DMS 273 (cell line): ENCODE results near the gene GAK.

Experiments used
- DNase-seq: peaks from one replicate; lab custom pipeline; 2025; ENCODE audit not compliant: unreplicated experiment; lab: John Stamatoyannopoulos, UW

Gene GAK

DNA sequence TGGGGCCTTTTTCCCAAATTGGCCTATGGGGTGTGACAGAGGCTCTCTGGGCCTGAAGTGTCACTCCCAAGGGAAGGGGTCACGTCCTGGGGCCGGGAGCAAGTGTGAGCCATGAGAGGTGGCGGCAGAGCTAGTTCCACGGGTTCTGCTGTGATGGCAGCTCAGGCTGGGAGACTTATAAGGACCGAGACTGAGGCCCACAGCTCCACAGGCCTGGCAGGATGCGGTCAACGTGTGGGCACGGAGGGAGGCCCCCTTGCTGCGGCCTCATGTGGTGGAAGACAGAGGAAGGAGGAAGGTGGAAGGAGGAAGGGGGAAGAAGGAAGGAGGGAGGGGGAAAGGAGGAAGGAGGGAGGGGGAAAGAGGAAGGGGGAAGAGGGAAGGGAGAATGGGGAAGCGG is 99.0 kb downstream of the GAK start:
- no peak for DNase-seq

DNA sequence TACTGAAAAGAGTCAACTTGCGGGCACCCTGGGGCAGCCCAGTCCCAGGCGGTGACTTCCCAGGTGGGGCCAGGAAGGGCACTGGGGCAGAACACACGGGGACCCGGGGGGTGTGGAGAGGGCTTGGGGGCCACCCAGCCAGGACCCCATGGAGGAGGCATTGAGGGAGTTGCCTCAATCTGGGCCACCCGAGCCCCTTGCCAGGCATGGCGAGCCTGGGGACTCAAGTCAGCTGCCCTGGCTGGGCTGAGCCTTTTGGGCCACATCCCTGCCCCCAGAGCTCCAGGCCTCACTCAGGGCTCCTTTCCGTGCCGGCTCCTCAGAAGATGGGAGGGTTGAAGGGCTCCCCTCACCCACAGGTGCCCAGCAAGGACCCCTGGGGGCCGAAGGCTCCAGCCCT is 99.6 kb downstream of the GAK start:
- DNase-seq = no peak

DNA sequence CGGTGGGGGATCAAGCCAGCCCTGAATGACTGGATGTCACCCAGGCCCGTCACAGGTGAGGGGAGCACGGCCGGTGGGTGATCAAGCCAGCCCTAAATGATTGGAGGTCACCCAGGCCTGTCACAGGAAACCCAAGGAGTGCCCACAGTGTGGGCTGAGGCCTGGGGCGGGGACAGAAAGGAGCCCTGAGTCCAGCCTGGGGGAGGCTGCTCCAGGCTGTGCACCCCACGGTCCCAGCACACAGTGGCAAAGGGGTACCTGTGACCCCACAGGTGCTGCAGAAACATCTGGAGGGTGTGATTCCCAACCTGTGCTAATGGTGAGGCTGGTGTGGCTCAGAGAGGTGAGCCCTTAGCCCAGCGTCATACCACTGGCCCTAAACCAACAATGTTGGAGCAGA is 100.0 kb downstream of the GAK start:
- no peak for DNase-seq

DNA sequence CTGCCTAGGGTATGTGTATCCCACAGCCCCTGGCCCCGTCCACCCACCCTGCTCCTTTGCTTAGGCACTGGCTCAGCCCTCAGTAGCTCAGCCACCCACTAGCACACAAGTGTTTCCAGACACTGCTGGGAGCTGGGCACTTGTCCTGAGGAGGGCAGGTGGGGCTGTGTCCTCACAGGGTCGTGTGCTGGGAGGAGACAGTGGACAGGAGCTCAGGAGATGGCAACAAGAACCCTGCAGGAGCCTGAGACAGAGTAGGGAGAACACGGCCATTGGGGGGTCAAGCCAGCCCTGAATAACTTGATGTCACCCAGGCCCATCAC is 100.7 kb downstream of the GAK start:
- DNase-seq = no peak

DNA sequence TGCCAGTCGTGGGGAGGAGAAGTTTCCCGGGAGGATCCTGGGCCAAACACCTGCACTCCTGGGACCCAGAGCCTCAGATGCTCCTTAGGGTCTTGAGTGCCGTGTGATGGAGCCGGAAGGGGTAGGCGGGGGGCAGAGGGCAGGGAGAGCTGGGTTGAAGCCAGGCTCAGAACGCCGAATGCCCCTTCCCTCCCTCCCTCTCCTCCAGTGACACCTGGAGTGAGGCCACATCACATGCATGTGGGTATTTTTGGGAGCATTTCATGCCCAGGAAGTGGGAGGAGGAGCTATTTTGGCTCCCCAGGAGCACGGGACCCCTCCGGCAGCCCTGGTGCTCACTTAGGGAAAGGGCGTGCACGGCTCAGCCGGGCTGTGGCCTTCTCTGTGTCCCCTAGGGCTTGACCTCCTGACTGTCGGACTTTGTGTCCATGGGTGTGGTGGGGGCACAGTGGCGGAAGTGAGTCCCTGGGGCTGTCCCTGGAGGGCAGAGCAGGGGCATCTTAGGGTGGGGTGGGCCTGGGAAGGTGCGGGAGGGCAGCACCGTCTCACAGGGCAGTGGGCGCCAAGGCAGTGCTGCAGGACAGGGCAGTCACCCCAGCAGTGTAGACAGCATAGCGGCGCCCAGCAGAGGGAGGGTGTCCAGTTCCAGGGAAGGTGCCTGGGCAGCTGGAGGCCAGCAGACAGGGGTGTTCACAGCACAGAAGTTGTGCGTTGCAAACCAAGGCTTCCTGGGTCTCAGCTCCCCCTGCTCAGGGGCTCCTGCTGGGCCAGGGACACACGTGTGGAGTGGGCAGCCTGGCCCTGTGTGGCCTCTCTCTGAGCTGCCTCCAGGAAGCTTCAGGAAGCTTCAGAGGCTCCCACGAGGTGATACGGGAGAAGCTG is 101.3 kb downstream of the GAK start:
- no peak for DNase-seq

DNA sequence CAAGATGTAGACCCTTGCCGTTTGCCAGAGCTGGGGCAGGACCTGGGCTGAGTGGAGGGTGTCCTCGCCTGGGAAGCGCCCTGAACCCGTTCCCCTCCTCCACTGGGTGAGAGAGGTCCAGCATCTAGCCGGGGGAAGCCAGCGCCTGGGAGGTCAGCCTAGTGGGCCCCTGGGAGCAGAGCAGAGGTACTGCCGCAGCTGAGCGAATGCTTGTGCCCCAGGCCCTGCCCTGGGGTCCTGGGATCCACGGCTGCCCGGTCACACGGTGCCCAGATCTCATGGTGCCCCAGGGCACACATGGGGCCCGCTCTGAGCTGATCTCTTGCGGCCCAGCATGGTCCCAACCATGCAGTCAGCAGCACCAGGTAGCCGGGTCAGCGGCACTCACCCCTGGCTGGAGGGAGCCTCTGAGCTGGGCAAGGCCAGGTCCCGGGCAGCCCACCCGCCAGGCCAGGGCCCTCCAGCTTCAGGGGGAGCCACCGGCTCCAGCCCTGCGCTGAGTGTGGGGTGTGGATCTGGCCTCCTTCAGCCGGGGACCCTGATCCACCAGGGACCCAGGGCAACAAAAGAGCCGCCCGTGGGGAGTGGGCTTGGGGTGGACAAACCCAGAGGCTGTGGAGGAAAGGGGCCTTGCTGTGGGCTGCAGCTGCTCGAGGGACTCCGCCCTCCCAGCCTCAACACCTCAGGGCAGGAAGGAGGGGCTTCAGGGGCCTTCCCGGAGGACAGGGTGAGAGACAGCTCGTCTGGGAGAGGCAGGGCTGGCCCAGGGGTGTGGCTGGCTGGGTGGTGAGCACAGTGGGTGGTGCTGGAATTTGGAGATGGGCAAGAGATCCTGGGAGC is 102.1 kb downstream of the GAK start:
- DNase-seq = no peak

DNA sequence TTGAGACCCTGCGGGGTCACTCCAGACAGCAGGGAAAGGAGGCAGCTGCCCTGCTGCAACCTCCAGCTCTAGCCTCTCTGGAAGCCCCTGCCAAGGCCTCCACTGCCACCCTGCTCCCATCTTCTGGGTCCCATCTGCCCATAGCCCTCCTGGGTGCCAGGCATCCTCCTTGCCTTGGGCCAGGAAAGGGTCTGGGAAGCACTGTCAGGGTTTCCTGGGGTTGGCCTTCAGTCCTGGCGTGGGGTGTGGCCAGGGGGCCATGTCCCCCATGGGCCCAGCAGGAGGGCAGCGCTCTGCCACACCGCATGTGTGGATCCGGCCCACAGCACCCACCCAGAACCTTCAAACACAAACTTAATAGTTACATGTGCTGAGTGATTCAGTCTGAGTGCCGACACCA is 102.8 kb downstream of the GAK start:
- no peak for DNase-seq

DNA sequence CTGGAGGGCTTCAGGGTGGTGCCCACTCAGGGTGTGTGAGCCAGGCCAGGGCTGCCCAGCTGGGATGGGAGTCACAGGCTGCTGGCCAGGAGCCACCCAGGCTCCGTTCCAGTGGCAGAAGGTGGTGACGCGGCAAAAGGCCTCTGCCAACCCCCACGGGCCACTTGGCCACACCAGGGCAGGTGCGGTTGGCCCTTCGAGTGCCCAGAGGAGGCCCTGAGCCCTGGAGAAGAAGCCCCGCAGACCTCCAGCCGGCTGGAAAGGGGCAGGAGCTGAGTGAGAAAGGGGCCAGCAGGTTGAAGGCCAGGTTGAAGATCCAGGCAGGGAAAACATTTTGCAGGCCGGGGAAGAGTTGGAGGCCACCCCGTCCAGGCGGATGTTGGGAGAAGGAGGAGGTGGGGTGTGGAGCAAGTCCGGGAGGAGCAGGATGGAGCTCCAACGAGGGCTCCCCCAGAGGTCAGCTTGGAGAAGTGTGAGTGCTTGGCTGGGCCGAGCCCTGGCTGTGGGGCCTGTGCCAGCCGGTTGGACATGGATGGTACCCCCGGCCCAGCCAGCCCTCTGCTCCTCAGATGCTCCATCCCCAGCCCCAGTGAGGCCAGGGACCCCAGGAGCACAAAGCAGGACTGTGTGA is 103.4 kb downstream of the GAK start:
- peak; percentile 55 for DNase-seq

DNA sequence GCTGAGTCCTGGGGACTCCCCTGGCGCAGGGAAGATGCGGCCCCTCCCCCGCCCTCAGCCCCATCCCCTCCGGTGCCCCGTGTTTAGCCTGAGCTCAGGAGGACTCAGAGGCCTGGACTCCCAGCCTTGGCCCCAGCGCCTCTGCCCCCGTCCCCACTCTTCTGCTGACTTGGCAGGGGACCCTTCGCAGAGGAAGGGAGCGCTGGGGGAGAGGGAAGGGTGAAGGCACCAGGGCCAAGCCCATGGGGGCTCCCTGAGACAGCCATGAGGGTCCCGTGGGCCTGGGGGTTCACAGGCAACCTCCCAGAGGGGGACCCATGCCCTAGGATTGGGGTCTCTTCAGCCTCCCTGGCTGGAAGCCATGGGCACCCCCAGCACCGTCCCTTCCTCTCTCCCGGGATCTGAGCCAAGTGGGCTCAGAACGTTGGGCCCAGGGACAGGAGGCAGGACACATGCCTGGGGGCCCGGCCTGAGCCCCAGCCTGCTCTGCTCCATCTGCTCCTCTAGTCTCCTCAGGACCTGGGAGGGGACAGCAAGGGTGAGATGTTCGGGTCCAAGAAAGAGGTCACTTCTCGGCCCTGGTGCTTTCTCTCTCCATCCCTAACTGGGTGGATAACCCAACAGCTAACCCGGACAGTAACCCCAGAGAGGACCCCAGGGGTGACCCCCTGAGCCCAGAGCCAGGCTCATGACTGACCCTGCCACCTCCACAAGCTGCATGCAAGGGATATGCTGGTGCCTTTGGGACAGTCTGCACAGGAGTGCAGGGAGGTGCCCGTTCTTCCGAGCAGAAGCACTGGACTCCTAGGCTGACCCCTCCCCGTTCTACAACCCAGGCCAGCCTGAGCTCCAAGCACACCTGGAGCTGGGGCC is 104.7 kb downstream of the GAK start:
- DNase-seq = no peak

DNA sequence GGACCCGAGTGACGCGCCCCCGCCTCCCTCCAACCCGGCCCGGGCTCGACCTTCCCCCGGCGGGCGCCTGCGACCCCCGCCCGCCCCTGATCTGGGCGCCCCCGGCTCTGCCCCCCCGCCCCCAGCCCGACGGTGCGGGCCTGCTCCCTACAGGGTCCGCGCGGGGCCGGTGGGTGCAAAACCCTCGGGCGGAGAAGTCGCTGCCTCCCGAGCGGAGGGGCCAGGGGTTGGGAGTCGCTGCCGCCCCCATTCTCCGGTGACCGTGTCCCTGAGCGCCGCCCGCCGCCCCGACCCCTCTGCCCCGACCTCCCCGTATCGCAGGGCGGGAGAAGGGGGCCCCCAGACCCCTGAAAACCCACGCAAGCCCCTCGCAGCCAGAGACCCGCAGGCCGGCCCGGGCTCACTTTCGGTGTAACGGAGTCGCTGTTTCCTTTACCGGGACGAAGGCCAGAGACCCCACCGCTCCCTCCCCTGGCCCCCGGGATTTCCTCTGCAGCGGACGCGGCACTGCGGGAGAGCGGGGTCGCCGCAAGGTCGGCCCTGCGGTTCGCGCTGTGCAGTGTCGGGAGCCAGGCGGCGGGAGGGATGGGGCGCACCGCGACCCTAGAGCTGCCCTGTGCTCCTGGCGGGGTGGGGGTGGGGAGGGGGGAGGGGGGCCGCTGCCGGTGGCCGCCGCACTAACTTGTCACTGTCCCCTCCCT is 105.5 kb downstream of the GAK start:
- peak; percentile 36 for DNase-seq

DNA sequence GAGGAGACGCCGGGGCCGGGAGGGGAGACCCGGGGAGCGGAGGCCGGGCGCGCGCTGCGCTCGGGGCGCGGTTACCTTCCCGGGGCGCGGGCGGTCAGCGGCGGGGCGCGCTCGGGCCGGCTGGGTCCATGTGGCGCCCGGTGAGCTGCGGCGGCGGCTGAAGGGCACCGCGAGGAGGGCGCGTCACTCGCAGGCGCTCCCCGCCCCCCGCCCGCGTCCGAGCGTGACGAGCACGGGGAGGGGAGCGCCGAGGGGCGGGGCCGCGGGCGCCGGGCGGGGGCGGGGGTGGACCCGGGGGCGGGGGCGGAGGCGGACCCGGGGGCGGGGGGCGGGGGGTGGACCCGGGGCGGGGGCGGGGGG is 106.2 kb downstream of the GAK start, which contains the start of gene CPLX1:
Gene CPLX1, minus strand, starts transcription at position 159 of the 360 bp plus-strand sequence. CDS start 1,607 bp downstream, outside the sequence.
- DNase-seq = peak; percentile 73

DNA sequence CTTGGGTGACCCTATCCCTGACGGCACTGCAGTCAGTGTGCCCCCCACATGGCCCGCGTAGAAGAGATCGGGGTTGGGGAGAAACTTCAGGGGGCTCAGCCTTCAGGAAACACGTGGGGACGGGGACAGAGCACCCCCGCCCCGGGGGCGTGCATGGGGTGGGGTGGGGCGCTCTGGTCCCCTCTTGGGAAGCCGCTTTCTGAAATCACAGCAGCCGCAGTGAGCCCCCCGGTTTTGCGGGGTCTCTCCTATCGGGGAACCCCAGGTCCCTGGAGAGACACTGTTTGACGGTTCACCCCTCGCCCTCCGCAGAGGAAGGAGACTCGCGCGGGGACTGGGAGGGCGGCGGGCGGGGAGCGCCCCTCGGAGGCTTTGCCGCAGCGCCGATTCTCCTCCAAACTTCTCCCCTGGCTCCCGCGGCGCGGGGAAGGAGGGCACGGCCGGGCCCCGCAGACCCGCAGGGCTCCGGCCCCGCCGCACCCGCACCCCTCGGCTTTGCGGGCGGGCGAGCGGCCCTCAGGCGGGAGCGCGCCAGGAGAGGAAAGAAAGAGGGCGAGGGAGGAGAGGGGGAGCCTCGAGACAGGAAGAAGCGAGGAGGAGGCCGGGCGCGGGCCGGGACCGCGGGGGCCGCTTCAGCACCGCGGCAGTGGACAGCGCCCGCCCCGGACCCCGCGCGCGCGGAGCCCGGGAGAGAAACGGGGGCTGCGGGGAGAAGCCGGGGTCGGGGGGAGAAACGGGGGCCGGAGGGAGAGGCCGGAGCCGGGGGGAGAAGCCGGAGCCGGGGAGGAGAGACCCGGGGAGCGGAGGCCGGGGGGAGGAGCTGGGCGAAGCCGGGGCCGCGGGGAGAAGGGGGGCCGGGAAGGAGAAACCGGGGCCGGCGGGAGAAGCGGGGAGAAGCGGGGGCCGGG is 106.8 kb downstream of the GAK start:
- DNase-seq = peak; percentile 55

DNA sequence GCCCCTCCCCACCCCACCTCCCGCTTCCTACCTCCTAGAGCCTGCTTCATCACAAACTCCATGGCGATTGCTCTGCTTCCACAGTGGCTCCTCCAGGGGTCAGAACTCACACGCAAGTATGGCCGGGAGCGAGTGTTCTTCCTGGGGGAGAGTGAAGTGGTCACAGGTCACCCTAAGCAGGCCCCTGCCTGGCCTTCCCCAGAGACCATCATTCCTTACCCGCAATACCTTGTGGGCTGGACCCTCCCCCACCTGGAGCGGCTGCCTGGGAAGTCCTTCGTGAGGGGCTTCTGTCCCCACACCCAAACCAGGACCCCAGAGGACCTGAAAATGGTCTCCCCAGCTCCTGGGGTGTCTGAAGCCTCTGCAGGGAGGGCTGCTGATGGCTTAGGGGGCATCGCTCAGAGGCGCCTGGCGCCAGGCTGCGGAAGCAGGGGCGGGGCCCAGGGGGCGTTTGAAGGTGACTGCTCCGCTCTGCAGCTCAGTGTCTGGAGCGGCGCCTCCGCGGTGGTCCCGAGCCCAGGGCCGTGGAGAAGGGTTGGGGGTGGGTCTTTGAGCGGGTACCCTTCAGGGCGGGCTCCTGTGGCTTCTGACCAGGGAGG is 107.6 kb downstream of the GAK start:
- DNase-seq = no peak

DNA sequence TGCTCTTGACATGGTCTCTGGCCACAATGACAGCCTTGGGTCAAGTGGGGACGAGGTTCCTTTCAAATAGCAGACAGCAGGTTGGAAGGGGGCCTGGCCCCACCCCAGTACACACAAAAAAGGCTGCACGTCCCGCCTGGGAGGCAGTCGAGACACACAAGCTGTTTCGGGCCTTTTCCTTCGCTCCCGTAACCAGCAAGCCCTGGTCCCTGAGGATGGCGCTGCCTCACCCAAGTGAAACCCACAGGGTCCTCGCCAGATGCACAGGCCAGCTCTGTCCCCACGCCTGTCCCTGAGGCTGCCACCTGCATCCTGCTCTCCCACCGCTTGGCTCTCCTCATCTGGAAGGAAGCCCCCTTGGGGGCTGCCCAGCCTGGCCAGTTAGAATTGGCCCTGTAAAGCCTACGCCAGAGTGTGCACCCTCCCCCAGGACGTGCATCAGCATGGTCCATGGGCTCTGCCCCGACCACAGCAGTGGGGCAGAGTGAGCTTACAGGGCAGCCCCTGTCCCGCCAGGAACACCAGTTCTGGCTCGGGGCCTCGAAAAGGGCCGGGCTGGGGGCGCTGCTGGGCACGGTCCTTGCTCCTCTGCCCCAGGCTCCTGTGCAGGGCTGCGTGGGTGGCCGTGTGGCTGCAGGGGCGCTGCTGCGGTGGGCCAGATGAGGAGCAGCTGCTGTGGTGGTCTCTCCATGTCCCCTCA is 108.2 kb downstream of the GAK start:
- DNase-seq = no peak

DNA sequence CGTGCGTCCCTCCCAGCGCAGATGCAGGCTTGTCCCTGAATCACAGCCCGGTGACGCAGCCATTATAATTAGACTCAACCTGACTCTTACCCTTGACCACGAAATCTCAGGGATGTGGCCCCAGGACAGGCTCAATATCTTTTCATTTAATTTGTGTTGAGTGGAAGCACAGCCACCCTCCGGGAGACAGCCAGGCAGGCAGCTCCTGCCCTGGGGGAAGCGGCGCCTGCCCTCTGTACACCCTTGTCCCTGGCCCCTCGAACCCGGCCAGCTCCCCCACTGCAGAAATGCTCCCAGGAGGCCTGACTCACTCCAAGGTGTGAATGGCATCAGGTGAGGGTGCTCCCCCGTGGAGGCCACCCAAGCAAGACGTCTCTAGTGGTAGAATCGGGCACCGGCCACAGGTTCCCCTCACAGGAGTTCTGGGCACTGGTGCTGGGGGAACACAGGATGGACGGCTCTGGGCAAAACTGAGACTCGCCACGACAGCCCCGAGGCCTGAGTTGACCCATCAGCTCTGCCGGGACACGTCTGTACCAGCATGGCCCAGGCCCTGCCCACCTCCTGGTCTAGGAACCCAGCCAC is 108.8 kb downstream of the GAK start:
- DNase-seq = no peak

DNA sequence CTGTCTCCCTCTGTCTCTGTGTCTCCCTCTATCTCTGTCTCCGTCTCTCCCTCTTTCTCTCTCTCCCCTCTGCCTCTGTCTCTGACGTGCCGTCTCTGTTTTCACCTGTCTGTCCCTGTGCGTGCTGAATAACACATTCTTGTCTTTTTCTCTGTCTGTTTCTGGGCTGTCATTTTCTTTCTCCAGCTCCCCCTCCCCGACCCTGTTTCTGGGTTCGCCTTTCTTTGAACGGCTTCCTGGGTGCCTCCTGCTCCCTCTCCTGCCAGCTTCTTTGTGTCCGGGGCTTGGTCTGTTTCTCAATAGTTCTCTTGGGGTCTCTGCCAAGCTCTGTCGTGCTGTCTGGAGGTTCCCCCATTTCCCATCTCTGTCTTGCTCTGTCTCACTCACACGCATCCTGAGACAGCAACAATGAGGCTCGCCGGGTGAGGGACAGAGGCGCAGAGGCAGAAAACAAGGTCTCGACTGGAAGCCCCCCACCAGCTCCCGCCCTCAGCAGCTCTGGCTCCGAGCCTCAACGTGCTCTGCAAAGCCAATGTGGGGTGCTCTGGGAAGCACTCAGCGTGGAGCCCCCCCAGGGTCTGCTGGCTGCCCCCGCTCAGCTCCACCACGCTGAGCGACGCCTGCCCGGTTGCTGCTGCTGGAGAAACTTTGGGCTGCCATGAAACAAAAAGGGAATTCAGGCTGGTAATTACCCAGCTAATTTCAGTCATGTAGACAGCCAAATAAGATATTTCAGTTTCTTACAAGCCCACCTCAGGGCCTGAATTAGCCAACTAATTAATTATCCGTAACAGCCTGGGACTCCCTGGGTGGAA is 109.5 kb downstream of the GAK start:
- no peak for DNase-seq

DNA sequence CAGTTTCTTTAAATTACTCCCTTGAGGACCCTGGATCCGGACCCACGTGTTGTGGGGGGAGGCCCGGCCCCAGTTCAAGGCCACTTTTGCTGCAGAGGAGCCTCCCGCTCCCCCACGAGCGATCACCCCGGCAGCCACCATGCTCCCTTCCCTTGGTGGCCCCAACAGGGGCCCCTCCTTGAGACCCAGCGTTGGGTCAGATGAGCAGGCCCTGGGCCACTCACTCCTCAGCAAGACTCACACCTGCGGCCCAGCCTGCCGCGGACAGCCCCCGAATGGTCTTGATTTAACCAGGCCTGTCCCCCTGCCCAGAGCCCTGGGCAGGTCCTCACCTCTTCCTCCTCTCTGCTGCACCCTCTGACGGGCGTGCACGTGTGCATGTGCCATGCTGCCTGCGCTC is 110.5 kb downstream of the GAK start:
- DNase-seq = no peak
